SK-MEL-5 (cell line): Measurements from ENCODE around the gene SORBS2. TPM values are rescaled to one million over a fixed set of nuclear protein-coding genes. Genes with fewer than 3 reads are reported as not detected.

Experiments used
- DNase-seq: peaks from one replicate; pipeline ENCODE4 v3.0.0-alpha.2; 2016; ENCODE audit warnings: low read depth, low spot score
- in situ Hi-C: cut with HindIII; loops from 2 replicates; pipeline ENCODE4 v1.10.0; 2016; ENCODE audit warnings: low sequenced_read_pairs, high pct_unique_total_duplicates, low pct_unique_long_range_greater_than_20kb
- total RNA-seq: library from RNA; depleted of rRNA; stranded (reverse); fragments of >200 nt; shearing (Covaris generic); gene quantifications from 2 replicates; pipeline ENCODE4 v1.2.3, GENCODE V29; 2014

SORBS2 gene
- total RNA-seq, 1 experiment from 2014 or later, result 45.8 TPM

- no peak for DNase-seq
- in situ Hi-C loops, result no loop called here
Observed at GRCh38 chr4:185758807-185759206, 53.2 kb downstream of the SORBS2 start.

GRCh38 chr4:185755451-185755850 lies 56.5 kb downstream of the SORBS2 start:
- DNase-seq, result no peak
- in situ Hi-C loops, result no loop called here

DNA sequence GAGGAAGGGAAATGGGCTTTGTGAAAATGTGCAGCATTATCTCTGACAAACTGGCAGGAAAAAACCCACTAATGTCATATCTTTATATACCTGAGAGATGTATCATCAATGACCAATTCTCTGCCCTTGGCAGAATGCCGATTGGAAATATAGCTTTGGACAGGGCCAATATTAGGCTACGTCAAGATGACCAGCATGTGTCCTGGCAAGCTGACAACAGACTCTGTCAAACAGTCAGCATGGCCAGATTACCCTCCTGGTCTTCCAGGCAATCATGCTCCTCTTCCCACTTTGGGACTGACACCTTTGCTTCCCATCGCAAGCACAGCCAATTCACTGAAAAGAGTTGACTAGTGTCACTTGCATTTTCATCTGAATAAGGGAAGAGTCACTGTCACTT lies 57.0 kb downstream of the SORBS2 start:
- in situ Hi-C loops, result no loop called here
- DNase-seq, result no peak

DNA sequence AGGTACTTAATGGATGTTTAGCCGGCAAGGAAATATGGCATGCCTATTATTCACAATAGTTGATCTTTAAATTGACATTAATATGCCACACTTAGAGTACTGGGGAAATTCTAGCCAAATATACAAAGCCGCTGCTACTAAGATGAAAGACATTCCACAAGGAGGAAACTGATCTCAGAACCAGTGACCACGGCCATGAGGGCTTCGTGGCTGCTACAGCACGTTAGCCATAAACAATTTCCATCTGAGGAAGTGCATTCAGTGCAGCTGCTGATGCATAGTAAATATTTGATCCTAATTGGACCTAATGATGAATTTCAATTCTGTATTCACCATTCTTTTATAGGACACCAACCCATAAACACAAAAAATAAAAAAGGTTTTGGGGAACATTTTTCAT lies 59.1 kb downstream of the SORBS2 start:
- in situ Hi-C loops, result no loop called here

DNA sequence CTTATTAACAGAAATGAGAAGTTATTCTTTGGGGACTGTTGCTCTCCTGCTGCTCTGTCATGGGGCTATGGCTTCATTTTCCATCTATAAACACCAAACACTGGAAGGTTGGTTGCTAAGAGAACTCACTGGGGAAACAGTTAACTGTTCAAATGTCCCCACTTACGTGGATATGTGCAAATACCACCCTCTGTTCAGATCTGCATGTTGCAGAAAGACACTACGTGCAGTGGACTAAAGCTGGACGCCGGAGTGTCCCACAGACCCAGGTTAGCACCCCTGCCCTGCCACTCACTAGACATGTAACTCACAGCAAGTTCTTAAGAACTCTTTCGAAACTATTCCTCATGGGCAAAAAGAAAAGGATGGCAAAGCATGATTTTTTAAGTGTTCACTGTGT lies 62.1 kb downstream of the SORBS2 start:
- DNase-seq, result no peak
- in situ Hi-C loops, result no loop called here

More for the DNA sequence above, 59.1 kb downstream of the SORBS2 start:
- no peak for DNase-seq

GRCh38 chr4:185748901-185749390 lies 63.0 kb downstream of the SORBS2 start:
- DNase-seq, result no peak
- in situ Hi-C loops, result no loop called here

- no peak for DNase-seq
- in situ Hi-C loops, result no loop called here
Observed at GRCh38 chr4:185745891-185746290, 66.1 kb downstream of the SORBS2 start.

- DNase-seq, result no peak
- in situ Hi-C loops, result no loop called here
Observed at GRCh38 chr4:185744946-185745345, 67.0 kb downstream of the SORBS2 start.

GRCh38 chr4:185744488-185744862 lies 67.5 kb downstream of the SORBS2 start:
- in situ Hi-C loops, result no loop called here
- no peak for DNase-seq

DNA sequence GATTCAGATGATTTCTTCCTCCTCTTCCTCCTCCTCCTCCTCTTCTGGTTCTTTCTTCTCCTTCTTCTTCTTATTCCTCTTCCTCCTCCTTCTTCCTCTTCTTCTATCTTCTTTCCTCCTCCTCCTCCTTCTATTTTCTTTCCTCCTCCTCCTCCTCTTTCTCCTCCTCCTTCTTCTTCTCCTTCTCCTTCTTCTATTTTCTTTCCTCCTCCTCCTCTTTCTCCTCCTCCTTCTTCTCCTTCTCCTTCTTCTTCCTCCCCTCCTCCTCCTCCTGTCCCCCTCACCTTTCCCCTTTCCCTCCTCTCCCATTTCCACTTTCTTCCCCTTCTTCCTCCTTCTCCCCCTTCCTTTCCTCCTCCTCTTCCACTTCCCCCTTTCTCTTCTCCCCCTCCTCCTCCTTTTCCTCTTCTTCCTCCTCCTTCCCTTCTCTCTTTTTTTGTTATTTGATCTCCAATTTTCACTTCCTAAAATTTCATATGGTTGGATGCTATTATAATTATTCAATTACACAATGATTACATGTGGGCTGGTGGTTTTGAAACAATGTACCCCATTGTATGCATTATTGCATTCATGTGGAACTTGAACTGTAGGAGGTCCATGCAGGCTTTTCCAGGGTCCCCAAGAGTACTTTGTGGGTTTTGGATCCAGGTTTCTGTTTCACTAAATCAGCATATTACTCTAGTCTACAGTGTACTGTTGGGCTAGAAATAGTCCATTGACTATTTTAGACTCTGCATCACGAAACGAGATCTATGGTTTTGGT lies 68.1 kb downstream of the SORBS2 start:
- DNase-seq, result no peak
- in situ Hi-C loops, result no loop called here

DNA sequence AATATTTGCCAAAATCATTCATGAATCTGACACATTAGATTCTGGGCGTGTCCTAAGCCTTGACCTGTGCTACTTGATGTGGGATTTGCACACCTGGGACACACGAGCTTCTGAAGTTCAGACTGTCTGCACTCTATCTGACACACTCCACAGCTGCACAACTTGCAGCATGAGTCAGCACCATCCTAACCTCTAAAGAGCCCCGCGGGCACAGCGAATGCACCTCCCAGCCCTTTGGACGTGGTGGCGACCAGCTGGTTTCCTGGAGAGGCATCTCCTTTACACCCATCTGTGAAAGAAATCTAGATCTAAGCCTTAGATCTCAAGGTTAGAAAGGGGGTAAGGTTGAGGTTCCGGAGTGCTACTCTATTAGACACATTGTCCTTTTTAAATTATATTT lies 69.2 kb downstream of the SORBS2 start:
- in situ Hi-C loops, result no loop called here

DNA sequence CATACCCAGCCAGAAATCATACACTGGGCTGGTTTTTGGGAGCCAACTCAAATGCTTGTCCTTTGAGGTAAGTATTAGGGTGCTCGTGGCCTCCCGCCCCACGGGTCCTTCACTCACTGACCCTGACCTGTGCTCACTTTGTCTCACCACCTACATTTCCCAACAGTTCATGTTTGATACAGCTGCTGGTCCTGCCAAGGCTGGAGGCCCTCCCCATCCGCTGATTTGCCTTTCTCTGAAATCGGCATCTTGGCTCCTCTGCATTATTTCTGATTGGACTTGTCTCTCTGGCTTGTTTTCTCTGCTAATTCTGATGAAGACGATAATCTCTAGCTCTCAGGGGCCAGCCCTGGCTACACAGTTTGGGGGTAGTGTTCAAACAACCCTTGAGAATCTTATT lies 70.2 kb downstream of the SORBS2 start:
- in situ Hi-C loops, result no loop called here
- DNase-seq, result no peak

More for the DNA sequence above, 69.2 kb downstream of the SORBS2 start:
- DNase-seq, result no peak

DNA sequence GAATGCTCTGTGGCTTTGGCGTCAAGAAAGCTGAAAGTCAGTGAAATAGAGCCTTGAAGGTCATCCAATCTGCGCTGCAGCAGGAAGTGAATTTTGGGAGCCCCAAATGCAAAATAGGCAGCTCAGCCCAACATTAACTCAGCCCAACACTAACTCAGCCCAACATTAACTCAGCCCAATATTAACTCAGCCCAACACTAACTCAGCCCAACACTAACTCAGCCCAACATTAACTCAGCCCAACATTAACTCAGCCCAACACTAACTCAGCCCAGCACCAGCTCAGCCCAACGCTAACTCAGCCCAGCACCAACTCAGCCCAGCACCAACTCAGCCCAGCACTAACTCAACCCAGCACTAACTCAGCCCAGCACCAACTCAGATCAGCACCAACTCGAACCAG lies 71.5 kb downstream of the SORBS2 start:
- in situ Hi-C loops, result no loop called here
- DNase-seq, result no peak

DNA sequence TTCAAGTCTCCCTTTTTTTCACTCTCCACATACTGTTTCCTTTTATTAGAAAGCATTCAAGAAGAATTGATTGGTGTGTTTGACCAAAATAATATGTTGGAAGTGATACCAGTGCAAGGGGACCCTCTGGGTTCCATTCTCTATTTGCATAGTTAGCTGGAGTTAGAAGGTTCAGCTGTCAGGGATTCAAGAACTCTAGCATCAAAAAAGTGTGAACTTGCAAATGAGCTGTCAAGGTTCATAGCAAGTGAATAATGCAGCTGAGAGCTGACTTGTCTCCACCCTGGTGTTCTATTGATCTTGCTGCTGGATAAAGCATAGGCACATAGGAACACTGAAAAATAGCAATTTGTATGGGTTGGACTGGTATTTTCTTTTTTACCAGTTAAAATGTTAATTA lies 73.2 kb downstream of the SORBS2 start:
- in situ Hi-C loops, result no loop called here
- no peak for DNase-seq

DNA sequence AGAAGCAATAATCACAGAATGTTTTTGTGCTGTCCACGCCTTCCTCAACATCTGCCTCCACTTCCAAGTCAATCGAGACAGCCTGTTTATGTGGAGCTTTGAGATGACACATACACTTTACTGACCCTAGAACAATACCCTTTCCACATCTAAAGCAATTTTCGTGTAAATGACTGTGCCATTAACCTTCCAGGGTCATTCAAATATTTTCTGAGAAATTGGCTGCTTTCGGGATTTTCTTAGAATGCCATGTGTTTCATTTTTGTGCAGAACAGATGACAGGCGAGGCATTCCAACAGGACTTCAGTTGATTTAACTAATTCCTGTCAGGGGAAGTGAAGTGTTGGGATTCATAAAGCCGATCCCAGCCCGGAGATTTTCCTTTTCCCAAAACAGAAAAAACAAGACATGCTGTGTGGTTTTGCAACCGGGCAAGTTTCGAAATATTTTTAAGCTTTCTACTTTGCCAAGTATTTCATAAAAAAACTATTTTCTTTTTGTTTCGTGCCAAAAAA lies 73.9 kb downstream of the SORBS2 start:
- in situ Hi-C loops, result no loop called here
- no peak for DNase-seq

- in situ Hi-C loops, result no loop called here
- no peak for DNase-seq
Observed at GRCh38 chr4:185737489-185738037, 74.4 kb downstream of the SORBS2 start.

GRCh38 chr4:185736882-185737281 lies 75.1 kb downstream of the SORBS2 start:
- in situ Hi-C loops, result no loop called here
- DNase-seq, result no peak

- no peak for DNase-seq
Observed at GRCh38 chr4:185735866-185736400, 76.1 kb downstream of the SORBS2 start.

DNA sequence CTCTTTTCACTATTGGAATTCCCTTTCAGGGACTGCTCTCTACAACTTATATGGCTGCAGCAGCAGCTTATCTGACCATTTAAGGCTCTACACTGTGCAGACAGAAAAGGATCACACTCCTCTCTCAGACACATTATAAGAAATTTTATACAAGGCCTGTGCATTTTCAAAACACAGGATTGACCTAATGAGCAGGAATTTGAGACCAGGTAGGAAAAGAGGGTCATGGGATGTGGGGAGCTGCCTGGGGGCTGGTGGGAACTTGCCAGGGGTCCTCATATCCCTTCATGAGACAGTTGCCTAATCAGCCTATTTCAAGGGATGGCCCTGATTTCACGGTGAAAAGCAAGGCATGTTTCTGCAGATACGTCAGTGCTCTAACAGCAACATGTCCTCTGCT lies 77.1 kb downstream of the SORBS2 start:
- in situ Hi-C loops, result no loop called here
- no peak for DNase-seq

More at GRCh38 chr4:185735866-185736400, 76.1 kb downstream of the SORBS2 start:
- in situ Hi-C loops, result no loop called here
